NCI-H2107 (cell line): ENCODE measurements around the gene ADAMTS4.

Experiments used
- DNase-seq: peaks from one replicate; lab custom pipeline; 2025; lab: John Stamatoyannopoulos, UW

ADAMTS4 gene

DNA sequence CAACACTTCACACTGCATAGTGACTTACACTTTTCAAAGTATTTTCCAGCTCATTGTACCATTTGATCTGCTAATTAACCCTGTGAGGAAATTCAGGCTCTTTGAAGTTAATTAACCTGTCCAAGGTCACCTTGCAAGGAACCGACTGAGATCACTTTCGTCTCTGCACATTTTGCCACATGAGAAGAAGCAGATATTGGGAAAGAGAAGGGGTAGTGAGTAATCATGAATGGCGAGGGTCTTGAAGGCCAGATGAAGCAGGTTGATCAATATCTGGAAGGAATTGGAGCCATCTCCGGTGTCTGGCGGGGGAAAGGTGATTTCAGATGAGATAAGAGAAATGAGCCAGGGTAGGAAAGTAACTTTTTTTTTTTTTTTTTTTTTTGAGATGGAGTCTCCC is 21.1 kb upstream of the ADAMTS4 start:
- DNase-seq: no peak

DNA sequence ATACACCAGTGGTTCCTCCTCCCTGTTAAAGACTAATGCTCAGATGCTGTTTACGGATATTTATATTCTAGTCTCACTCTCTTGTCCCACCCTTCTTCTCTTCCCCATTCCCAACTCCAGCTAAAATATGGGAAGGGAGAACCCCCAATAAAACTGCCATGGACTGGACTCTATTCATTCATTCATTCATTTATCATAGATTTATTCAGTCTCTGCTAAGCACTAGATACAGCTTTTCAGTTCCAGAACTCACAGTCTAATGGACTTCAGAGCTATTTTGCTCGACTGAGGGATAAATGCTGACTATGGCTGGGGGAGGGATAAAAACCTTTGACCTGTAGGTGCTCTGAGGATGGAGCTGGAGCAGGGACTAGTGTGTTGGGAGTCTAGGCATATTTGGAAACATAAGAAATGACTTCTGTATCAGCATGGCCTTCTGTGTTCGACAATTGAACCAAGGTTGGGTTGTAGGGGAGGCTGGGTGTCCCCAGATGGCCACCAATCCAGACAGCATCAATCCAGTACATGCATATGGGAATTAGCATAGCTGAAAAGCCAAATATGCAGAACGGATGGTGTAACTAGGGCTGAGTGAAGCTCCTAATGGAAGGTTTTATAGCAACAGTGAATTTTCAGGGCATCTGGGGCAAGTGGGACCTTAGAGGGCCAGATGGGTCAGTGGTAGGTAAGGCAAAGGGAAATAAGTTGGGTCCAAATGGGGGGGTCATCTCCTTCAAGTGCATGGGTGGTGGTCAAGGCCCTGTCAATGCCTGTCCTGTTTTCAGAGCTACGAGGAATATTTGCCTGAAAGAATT is 20.4 kb upstream of the ADAMTS4 start:
- no peak for DNase-seq

GRCh38 chr1:161218301-161219077 is 19.6 kb upstream of the ADAMTS4 start:
- DNase-seq: no peak

DNA sequence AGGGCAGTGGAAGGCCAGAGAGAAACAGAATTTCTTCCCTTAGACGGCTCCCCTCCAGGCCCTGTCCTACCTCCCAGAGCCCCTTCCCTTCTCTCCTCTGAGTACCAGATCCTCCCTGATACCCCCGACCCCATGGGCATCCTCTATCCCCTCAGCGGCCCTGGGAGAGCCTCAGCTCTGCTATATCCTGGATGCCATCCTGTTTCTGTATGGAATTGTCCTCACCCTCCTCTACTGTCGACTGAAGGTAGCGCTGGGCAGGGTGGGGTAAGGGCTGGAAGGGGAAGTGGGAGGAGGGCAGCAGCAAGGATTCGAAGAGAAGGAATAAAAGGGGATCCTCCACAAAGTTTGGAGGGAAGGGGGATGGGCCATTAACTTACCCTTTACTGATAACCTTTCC is 19.0 kb upstream of the ADAMTS4 start:
- DNase-seq: no peak

GRCh38 chr1:161216945-161217712 is 18.3 kb upstream of the ADAMTS4 start:
- DNase-seq: no peak

- DNase-seq: no peak
Measured at GRCh38 chr1:161215076-161215475, 16.2 kb upstream of the ADAMTS4 start, which contains the start of gene FCER1G. Gene FCER1G (plus strand): TSS chr1:161215295. CDS start chr1:161215322, 27 bp downstream.

GRCh38 chr1:161214369-161214768 is 15.5 kb upstream of the ADAMTS4 start:
- no peak for DNase-seq

DNA sequence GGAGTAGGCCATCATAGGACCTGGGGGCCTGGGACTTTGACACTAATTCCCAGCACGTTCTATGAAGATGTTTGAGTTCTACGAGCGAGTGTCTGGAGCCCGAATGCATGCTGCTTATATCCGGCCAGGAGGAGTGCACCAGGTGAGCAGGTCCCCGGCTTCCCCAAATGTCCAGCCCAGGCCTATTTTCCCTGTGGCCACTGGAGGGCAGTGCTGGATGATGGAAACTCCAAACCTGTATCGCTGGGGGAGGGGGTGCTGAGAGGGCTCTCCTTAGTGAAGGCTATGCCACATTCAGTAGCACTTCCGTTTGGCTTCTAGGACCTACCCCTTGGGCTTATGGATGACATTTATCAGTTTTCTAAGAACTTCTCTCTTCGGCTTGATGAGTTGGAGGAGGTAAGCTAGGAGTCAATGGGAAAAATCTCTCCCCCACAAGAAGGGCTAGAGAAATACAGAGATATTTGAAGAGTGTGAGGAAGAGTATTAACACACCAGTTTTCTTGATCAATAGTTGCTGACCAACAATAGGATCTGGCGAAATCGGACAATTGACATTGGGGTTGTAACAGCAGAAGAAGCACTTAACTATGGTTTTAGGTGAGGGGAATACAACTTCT is 11.0 kb upstream of the ADAMTS4 start:
- DNase-seq: peak; percentile 82

DNA sequence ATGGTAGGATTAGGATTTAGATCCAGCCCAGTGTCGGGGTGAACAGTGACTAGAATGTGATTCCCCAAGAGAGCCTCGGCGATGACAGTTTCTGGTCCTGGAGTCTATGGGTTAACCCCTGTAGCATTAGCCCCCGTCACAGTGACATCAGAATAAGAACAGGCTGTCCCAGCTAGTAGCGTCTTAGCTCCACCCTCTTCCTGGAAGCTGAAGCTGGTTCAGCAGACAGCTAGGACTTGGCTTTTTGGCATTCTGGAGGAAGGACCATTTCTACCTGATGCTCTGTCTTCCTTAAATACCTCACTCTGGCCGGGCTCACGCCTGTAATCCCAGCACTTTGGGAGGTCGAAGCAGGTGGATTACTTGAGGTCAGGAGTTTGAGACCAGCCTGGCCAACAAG is 8.3 kb upstream of the ADAMTS4 start:
- no peak for DNase-seq

DNA sequence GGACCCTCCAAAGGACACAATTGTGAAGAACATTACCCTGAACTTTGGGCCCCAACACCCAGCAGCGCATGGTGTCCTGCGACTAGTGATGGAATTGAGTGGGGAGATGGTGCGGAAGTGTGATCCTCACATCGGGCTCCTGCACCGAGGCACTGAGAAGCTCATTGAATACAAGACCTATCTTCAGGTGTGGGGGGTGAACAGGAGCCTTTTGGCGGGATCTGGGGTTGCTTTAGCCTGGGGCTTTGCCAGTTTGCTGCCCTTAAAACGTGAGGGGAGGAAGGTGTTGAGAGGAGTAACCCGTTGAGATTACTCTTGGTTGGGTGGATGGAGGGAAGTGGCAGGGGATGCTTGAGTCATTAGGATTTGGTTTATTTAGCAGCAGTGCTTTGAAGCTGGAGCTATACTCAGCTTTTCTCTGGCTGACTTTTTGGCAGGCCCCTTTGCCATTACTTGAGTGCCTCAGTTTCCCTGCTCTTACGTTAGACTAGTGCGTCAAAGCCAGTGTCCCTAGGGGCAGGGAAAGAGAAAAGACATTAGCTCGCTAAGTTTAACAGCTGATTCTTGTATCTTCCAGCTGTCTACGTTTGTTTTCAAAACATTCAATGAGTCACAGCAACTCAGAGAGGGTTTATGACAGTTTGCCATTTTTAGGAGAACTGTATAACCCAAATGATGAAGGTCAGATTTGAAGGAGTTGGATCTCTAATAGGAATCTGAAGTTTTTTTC is 7.7 kb upstream of the ADAMTS4 start:
- no peak for DNase-seq

DNA sequence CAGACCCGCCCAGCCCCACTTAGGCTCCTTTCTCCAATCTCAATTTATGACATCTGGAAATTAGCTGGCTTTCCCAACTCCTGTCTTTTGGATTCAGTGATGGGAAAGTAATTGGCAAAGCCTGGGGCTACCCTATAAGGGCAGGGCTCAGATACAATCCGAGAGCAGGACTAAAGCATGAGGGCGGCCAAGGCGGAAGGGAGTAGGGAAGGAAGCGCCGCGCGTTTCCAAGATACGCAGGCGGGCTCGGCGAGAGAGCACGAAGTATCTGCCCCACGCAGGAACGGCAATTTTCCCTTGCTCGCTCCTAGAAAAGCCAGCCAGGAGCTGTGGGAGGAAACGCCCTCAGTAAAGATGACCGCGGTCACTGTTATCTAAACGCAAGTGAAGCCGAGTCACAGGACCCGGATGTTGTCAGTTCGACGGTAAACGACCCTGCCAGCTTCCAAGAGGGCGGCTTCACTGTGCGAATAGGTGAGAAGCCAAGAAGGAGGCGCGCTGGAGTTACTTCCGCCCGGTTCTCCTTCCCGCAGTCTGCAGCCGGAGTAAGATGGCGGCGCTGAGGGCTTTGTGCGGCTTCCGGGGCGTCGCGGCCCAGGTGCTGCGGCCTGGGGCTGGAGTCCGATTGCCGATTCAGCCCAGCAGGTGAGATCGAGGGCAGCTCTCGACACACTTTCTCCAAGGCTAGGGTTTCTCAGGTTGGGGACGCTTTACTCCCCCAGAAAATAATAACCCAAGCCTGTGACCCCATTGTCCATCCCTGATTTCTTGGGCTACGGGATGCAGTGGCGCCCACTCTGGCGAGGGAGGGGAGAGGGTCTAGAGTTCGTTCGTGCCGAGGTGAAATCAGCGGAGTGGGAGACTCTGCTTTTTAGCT is 3.2 kb upstream of the ADAMTS4 start, which contains the start of gene NDUFS2:
Gene NDUFS2 (plus strand): TSS at position 532 of the 877 bp plus-strand sequence. CDS start 19 bp downstream, at position 551.
- peak; percentile 99 for DNase-seq

DNA sequence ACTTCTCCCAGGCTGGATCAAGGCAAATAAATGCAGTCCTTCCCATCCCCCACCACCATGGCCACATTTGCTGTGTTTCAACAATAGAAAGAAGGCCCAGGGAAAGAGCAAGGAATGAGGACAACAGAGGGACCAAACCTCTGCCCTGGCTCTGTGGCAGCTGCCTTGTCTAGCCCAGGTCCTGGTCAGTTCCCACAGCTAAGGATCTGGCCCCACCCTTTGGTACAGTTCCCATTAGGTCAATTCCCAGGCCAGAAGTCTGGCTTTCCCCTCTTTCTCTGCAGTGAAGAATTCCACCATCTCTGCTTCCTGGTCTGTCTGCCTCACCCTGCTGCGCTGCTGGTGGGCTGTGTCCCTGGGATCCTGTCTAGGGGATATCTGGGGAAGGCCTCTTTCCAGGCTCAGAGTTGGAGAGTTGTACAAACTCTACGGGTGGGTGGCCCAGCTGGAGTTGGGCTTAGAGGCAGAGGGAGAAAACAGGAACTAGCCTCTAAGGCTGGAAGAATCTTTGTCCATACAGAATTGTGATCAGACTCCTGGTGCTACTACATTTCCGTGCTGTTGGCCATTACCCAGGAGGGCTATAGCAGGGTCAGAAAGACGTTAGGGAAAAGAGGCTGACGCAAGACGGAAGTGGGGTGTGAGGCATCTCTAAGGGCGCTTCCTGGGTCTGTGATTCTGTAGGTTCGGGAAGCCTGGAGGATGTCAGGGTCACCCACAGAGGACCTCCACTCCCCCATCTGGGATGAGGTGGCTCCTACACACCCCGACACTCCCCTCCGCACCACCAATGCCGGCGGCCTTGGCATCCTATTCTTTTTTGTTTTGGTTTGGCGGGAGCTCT is 2.4 kb upstream of the ADAMTS4 start:
- no peak for DNase-seq

GRCh38 chr1:161200421-161200991 is 1.7 kb upstream of the ADAMTS4 start:
- no peak for DNase-seq

- DNase-seq: no peak
Measured at GRCh38 chr1:161199506-161200139, 769 bp upstream of the ADAMTS4 start.

DNA sequence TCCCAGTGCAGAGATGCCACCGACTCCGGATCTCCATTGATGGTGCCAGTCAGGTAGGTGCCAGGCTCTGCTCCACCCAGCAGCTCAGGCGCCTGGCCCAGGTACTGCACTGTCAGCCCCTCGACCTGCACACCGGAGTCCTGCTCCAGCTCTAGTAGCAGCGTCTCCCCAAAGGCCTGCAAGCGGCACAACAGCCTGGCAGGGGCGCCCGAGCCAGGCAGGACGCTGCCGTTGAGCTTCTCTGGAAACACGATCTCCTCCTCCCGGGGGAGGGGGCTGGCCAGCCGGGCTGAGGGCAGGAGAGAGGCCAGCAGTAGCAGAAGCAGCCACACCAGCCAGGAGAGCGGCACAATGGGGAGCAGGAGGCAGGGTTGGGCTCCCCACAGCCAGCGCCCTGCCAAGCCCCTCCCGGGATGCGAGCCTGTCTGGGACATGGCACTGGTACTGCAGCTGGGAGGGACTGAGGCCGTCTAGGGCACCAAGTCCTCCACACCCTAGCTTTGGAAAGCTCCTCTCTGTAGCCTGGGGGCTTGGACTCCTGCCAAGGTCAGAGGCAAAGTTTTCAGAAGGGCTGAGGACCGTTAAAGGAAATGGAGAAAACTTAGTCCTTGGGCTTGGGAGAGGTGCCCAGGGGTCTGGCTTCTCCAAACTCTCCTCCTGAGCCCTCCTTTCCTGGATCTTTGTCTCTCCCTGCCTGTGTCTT is 509 bp downstream of the ADAMTS4 start:
- no peak for DNase-seq

DNA sequence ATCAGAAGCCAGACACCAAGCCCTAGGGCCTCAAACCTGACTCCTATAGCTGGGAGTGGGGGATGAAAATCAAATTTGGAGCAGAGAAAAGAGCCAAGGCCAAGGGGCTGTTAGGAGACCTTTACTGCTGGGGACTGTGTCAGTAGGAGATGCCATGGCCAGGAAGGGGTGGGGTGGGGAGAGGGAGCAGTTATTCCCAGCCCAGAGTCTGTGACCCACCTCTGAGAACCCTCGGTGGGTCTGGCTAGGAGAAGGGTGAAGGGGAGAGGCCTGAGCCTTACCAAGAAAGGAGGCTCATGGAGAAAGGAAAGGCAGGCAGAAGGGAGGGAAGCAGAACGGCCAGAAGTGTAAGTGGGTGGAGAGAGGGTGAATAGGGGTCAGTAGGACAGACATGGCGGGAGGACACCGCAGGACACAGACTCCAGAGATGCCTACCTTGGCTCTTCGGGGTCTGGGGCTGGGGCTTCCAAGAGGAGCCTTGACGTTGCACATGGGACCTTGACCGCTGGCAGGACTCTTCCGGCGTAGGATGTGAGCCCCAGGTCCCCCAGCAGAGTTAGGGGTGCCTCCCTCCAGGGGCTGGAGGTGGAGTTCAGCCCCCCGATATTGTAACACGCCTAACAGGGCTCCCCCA is 1.2 kb downstream of the ADAMTS4 start:
- no peak for DNase-seq
